SK-N-SH (cell line): ENCODE measurements around the gene DNAJB8. TPM values are rescaled to one million over a fixed set of nuclear protein-coding genes. Genes with fewer than 3 reads are reported as not detected.

Experiments used
- CTCF ChIA-PET: fragments of 300-600, 350-600 bp; formaldehyde crosslinking; extraction: SDS; loops from one replicate; lab custom pipeline; 2021; lab: Yijun Ruan, JAX
- POLR2A ChIA-PET: fragments of 350-600 bp; sonication (Branson Sonifier 250); formaldehyde crosslinking; extraction: SDS; loops from one replicate; lab custom pipeline; 2020; ENCODE audit warnings: antibody characterized with exemption, inconsistent platforms; lab: Yijun Ruan, JAX
- DNase-seq: peaks from one replicate; pipeline ENCODE4 v3.0.0; 2012
- H2AFZ ChIP-seq: fragments of 200-600 bp; sonication (generic); 2 replicates; pipeline ENCODE4 v1.8.1; 2016; ENCODE audit warnings: antibody characterized with exemption, mild to moderate bottlenecking, low read depth
- H3F3A ChIP-seq: fragments of 200-600 bp; sonication (generic); replicated peaks from 2 replicates; pipeline ENCODE3; 2016; ENCODE audit warnings: antibody characterized with exemption, mild to moderate bottlenecking; ENCODE audit not compliant: insufficient read depth
- H3K27ac ChIP-seq, 2 experiments: fragments of 200-500 bp in 1 of 2; fragments of 200-600 bp in 1 of 2; sonication (Bioruptor generic) in 1 of 2; sonication (generic), shearing (Covaris generic) in 1 of 2; 2 replicates each; pipeline versions ENCODE4 v1.5.1 to v1.6.1; 2014 to 2016; ENCODE audit warnings: low read depth in 2 of 2, inconsistent platforms in 1 of 2, low read length in 1 of 2, mild to moderate bottlenecking in 1 of 2, mixed read lengths in 1 of 2
- H3K27me3 ChIP-seq: fragments of 200-600 bp; sonication (generic), shearing (Covaris generic); 2 replicates; pipeline ENCODE4 v1.6.1; 2016; ENCODE audit warnings: mixed run types; ENCODE audit not compliant: insufficient read depth
- H3K36me3 ChIP-seq, 2 experiments: fragments of 200-500 bp in 1 of 2; fragments of 200-600 bp in 1 of 2; sonication (Bioruptor generic) in 1 of 2; sonication (generic) in 1 of 2; replicated peaks in 1 of 2; 2 replicates each; pipeline versions ENCODE3 to v1.5.1; 2014 to 2016; ENCODE audit warnings: low read length in 1 of 2, mild to moderate bottlenecking in 1 of 2; ENCODE audit not compliant: insufficient read depth in 2 of 2, control insufficient read depth in 1 of 2
- H3K4me1 ChIP-seq, 2 experiments: fragments of 200-500 bp in 1 of 2; fragments of 200-600 bp in 1 of 2; sonication (Bioruptor generic) in 1 of 2; sonication (generic), shearing (Covaris generic) in 1 of 2; 2 replicates each; pipeline versions ENCODE4 v1.5.1 to v1.6.1; 2014 to 2016; ENCODE audit warnings: low read depth in 1 of 2, low read length in 1 of 2, mixed run types in 1 of 2; ENCODE audit not compliant: insufficient read depth in 2 of 2, control insufficient read depth in 1 of 2
- H3K4me2 ChIP-seq: fragments of 200-600 bp; sonication (generic), shearing (Covaris generic); 2 replicates; pipeline ENCODE4 v1.6.1; 2017; ENCODE audit warnings: mixed run types
- H3K4me3 ChIP-seq, 2 experiments: fragments of 200-500 bp in 1 of 2; fragments of 200-600 bp in 1 of 2; sonication (Bioruptor generic) in 1 of 2; sonication (generic), shearing (Covaris generic) in 1 of 2; 2 replicates each; pipeline versions ENCODE4 v1.5.1 to v1.8.1; 2014 to 2016; ENCODE audit warnings: low read depth in 2 of 2, inconsistent platforms in 1 of 2, low read length in 1 of 2, mild to moderate bottlenecking in 1 of 2, mixed read lengths in 1 of 2, moderate library complexity in 1 of 2
- H3K79me2 ChIP-seq: fragments of 200-600 bp; sonication (generic); 2 replicates; pipeline ENCODE4 v1.8.1; 2017; ENCODE audit warnings: mild to moderate bottlenecking; ENCODE audit not compliant: insufficient read depth
- H3K9ac ChIP-seq: fragments of 200-600 bp; sonication (generic); 2 replicates; pipeline ENCODE4 v1.6.1; 2017; ENCODE audit warnings: mixed run types
- H3K9me2 ChIP-seq: fragments of 200-600 bp; sonication (generic); 2 replicates; pipeline ENCODE4 v1.6.1; 2017; ENCODE audit warnings: mixed run types
- H3K9me3 ChIP-seq: fragments of 200-600 bp; sonication (generic); 2 replicates; pipeline ENCODE4 v1.6.1; 2017; ENCODE audit warnings: mixed run types, mild to moderate bottlenecking, moderate library complexity
- H4K20me1 ChIP-seq: fragments of 200-600 bp; sonication (generic); 2 replicates; pipeline ENCODE4 v1.6.1; 2017; ENCODE audit warnings: mild to moderate bottlenecking, mixed run types; ENCODE audit not compliant: insufficient read depth
- CHD2 ChIP-seq: fragments of 150-350 bp; IDR thresholded peaks from 2 replicates; pipeline ENCODE4 v1.6.1; 2018; ENCODE audit warnings: low read length; ENCODE audit not compliant: partially characterized antibody
- ELF1 ChIP-seq: IDR thresholded peaks from 2 replicates; pipeline ENCODE4 v1.4.0; 2012
- EP300 ChIP-seq, 2 experiments: IDR thresholded peaks; 2 replicates each; pipeline versions ENCODE4 v1.4.0 to v1.6.1; 2012; ENCODE audit warnings: borderline replicate concordance in 1 of 2, low read depth in 1 of 2, low read length in 1 of 2
- EZH2phosphoT487 ChIP-seq: fragments of 200-600 bp; sonication (generic); IDR thresholded peaks from 2 replicates; pipeline ENCODE4 v1.6.1; 2017; ENCODE audit warnings: low read depth, mixed run types, mild to moderate bottlenecking, antibody characterized with exemption, moderate library complexity, borderline replicate concordance
- FOXM1 ChIP-seq: IDR thresholded peaks from 2 replicates; pipeline ENCODE4 v1.4.0; 2012; ENCODE audit warnings: low read depth, mild to moderate bottlenecking
- IRF3 ChIP-seq: fragments of 150-350 bp; IDR thresholded peaks from 2 replicates; pipeline ENCODE4 v1.6.1; 2016; ENCODE audit warnings: mild to moderate bottlenecking, low read depth, low read length
- NFIC ChIP-seq: IDR thresholded peaks from 2 replicates; pipeline ENCODE4 v1.4.0; 2012; ENCODE audit warnings: borderline replicate concordance
- PBX3 ChIP-seq: IDR thresholded peaks from 2 replicates; pipeline ENCODE4; 2012
- POLR2AphosphoS5 ChIP-seq: IDR thresholded peaks from 2 replicates; pipeline ENCODE4 v1.6.1; 2012; ENCODE audit warnings: low read depth, low read length
- RCOR1 ChIP-seq: fragments of 150-350 bp; IDR thresholded peaks from 2 replicates; pipeline ENCODE4 v1.6.1; 2017; ENCODE audit warnings: antibody characterized with exemption, low read length
- TAF1 ChIP-seq: IDR thresholded peaks from 2 replicates; pipeline ENCODE4 v1.6.1; 2012; ENCODE audit warnings: low read depth, mild to moderate bottlenecking, low read length, moderate library complexity, borderline replicate concordance
- USF2 ChIP-seq: fragments of 150-350 bp; IDR thresholded peaks from 2 replicates; pipeline ENCODE4 v1.6.1; 2017; ENCODE audit warnings: antibody characterized with exemption, low read length, low read depth, borderline replicate concordance
- WGBS: methylation state at CpG from one replicate; pipeline ENCODE4 v1.1.6; 2017; ENCODE audit warnings: low lambda C conversion rate; 5-methylcytosine and 5-hydroxymethylcytosine counted together
- polyA plus RNA-seq, 3 experiments: library from polyadenylated mRNA; depleted of rRNA; stranded (reverse); fragments of >200 nt; gene quantifications; 2 replicates each; pipeline ENCODE4 v1.2.3, GENCODE V29; 2012

Gene DNAJB8
- polyA plus RNA-seq, 1 of the 3 experiments (the other 2 are of a cell fraction) = not detected

GRCh38 chr3:128499724-128500275 is 33.1 kb upstream of the DNAJB8 start:
- no peak for DNase-seq
- H3K4me2 ChIP-seq = no peak overlapping the region
- 82% methylated on average over 4 of the region's 4 CpGs for WGBS

GRCh38 chr3:128498901-128499530 is 32.3 kb upstream of the DNAJB8 start:
- Histone ChIP-seq H3K4me2 (no peak overlapping the region), H3K27ac (no peak overlapping the region), H3K4me3 (no peak overlapping the region), H3K27me3 (no peaks in the 10 kb centered on the region), H3K9ac (no peak overlapping the region)
- WGBS = 86% methylated on average over 12 of the region's 15 CpGs
- no peak for TF ChIP-seq PBX3
- TF ChIP-seq EZH2phosphoT487 = no peak
- TF ChIP-seq EP300 (IDR thresholded peaks at IDR 0.05; ENCODE audit: borderline replicate concordance in 1 of 2, low read depth in 1 of 2, low read length in 1 of 2) = no peak
- no peak for TF ChIP-seq USF2
- TF ChIP-seq ELF1 = no peak
- no peak for TF ChIP-seq POLR2AphosphoS5
- TF ChIP-seq RCOR1 = no peak
- TF ChIP-seq, all 33 proteins: peak for 0
- no peak for DNase-seq
- Histone ChIP-seq H3K79me2 (no peaks in the 10 kb centered on the region), H3K4me1 (peaks cover 0 to 39% of the 10 kb centered on the region in 2 experiments; a peak in 1 of 4 replicates), H3K9me2 (no peaks in the 10 kb centered on the region), H3K36me3 (no peaks in the 10 kb centered on the region), H3F3A (peaks cover 7% of the 10 kb centered on the region), H4K20me1 (no peaks in the 10 kb centered on the region), H3K9me3 (no peaks in the 10 kb centered on the region), H2AFZ (no peak overlapping the region)
- ChIA-PET CTCF (interaction anchor here (0.6 to 1.6 kb wide), 10 partner anchors 77 to 405 kb away, joined by 3 to 7 read pairs (median 3); no protein-coding TSS in a partner anchor), POLR2A (interaction anchor here (1.0 kb wide), 1 partner anchor 88 kb away, joined by 4 read pairs; no protein-coding TSS in a partner anchor)

More at GRCh38 chr3:128499724-128500275, 33.1 kb upstream of the DNAJB8 start:
- H3K9me3 ChIP-seq = no peaks in the 10 kb centered on the region
- CTCF ChIA-PET = interaction anchor here (0.7 to 1.6 kb wide), 7 partner anchors 85 to 366 kb away, joined by 3 to 7 read pairs (median 4); no protein-coding TSS in a partner anchor
- TF ChIP-seq NFIC (no peak), CHD2 (no peak), ELF1 (no peak), TAF1 (no peak), IRF3 (no peak), FOXM1 (no peak), EP300 (IDR thresholded peaks at IDR 0.05; ENCODE audit: borderline replicate concordance in 1 of 2, low read depth in 1 of 2, low read length in 1 of 2) (no peak)
- TF ChIP-seq, all 33 proteins: peak for 0
- H2AFZ ChIP-seq = no peak overlapping the region
- no peaks in the 10 kb centered on the region for H3K9me2 ChIP-seq
- no peak overlapping the region for H3K27ac ChIP-seq
- peaks cover 5% of the 10 kb centered on the region for H3F3A ChIP-seq
- H3K4me1 ChIP-seq = peaks cover 0 to 32% of the 10 kb centered on the region in 2 experiments; a peak in 1 of 4 replicates
- H3K36me3 ChIP-seq = no peaks in the 10 kb centered on the region
- H3K4me3 ChIP-seq = no peak overlapping the region
- no peaks in the 10 kb centered on the region for H3K27me3 ChIP-seq
- no peaks in the 10 kb centered on the region for H3K79me2 ChIP-seq
- POLR2A ChIA-PET = interaction anchor here (1.0 kb wide), 1 partner anchor 89 kb away, joined by 4 read pairs; no protein-coding TSS in a partner anchor
- H4K20me1 ChIP-seq = no peaks in the 10 kb centered on the region
- H3K9ac ChIP-seq = no peak overlapping the region
